GM21526 (cell line): ENCODE measurements around the gene F9.

Source experiments
- ATAC-seq: cut with Tn5 transposase; IDR thresholded peaks from one replicate; pipeline ENCODE4 v1.9.1; 2021; ENCODE audit warnings: moderate library complexity; ENCODE audit not compliant: unreplicated experiment, low FRiP score

Gene F9

DNA sequence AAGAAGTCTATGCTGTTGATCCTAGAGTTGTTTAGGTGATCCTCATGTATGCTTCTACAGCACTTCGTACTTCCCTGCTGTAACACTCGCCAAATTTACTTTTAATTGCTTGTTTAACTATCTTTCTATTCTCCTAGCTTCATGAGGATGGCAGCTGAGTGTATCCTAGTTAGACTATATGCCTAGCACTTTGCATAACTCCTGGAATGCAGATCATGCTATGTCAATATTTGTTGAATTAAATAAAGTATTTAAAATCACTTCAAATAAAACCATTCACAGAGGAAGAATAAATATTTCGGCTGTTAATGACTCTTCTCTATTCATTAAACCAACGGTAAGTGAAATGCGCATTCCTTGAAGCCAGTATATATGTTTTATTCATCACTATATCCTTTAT lies 55.1 kb downstream of the F9 start:
- no peak for ATAC-seq

DNA sequence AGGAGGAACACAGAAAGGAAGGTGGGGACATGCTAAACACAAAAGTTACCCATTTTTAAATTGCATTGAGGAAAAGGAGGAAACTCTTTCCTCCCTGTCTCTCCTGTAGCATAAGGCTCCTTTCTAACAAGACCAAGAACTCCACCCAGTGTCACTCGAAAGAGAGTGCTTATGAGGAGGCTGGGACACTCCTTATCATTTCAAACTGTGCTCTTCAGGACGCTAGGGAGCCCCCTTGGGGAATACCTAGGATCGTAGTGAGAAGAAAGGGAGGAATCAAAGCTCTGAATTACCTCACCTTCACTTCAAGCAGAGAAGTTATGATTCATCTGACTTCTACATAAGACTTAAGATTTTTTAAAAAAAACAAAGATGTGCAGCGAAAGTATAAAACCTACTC lies 65.5 kb downstream of the F9 start:
- ATAC-seq, result no peak

DNA sequence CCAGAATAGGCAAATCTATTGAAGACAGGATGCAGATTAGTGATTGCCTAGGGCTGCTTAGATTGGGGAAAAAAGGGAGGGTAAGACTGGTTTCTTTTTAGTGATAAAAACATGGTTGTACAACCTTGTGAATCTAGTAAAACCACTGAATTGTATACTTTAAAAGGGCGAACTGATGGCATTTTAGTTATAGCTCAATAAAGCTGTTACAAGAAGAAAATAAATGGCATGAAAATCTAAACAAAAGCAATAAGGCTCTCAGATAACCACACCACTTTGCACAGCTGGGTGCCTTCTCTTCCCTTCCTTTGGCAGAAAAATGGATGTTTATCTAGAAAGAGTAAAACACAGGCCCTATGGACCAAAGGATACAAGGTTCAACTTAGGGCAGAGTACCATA lies 69.6 kb downstream of the F9 start:
- no peak for ATAC-seq
